SK-N-SH treated with all-trans-retinoic acid at 6 μM for 48 hours (cell line): ENCODE measurements around the gene POU6F2.

Source experiments
- ATAC-seq: fragments of 200-7000 bp; cut with Tn5 transposase; 3 replicates; pipeline ENCODE4 v1.9.1; 2020; ENCODE audit warnings: mild to moderate bottlenecking, moderate library complexity
- ARNTL ChIP-seq: fragments of 450-650 bp; formaldehyde crosslinking; IDR thresholded peaks from 2 replicates; pipeline ENCODE4 v1.5.0; 2020; ENCODE audit warnings: low read depth, mild to moderate bottlenecking, moderate library complexity, borderline replicate concordance
- CSDC2 ChIP-seq: fragments of 250-450 bp; sonication (Bioruptor Pico); IDR thresholded peaks from 2 replicates; pipeline ENCODE4 v1.5.0; 2020; ENCODE audit warnings: mild to moderate bottlenecking, moderate library complexity
- ESRRG ChIP-seq: fragments of 250-450 bp; sonication (Bioruptor Pico); IDR thresholded peaks from 2 replicates; pipeline ENCODE4 v1.6.1; 2021; ENCODE audit warnings: mild to moderate bottlenecking
- GLIS3 ChIP-seq: fragments of 250-450 bp; sonication (Bioruptor Pico); IDR thresholded peaks from 2 replicates; pipeline ENCODE4 v1.5.0; 2020; ENCODE audit warnings: mild to moderate bottlenecking, moderate library complexity
- ISL1 ChIP-seq: fragments of 250-450 bp; sonication (Bioruptor Pico); IDR thresholded peaks from 2 replicates; pipeline ENCODE4 v2.1.2; 2022; ENCODE audit warnings: mild to moderate bottlenecking, moderate library complexity
- OSR1 ChIP-seq: fragments of 250-450 bp; sonication (Bioruptor Pico); IDR thresholded peaks from 2 replicates; pipeline ENCODE4 v1.8.0; 2022; ENCODE audit warnings: moderate library complexity, mild to moderate bottlenecking, inconsistent platforms
- PPARA ChIP-seq: fragments of 250-450 bp; sonication (Bioruptor Pico); IDR thresholded peaks from 2 replicates; pipeline ENCODE4 v1.5.0; 2020; ENCODE audit warnings: mild to moderate bottlenecking, borderline replicate concordance
- RARB ChIP-seq: fragments of 250-450 bp; sonication (Bioruptor Pico); IDR thresholded peaks from 2 replicates; pipeline ENCODE4 v1.8.0; 2021; ENCODE audit warnings: mild to moderate bottlenecking, moderate library complexity
- SNAI2 ChIP-seq: fragments of 250-450 bp; sonication (Bioruptor Pico); IDR thresholded peaks from 2 replicates; pipeline ENCODE4 v1.5.0; 2020; ENCODE audit warnings: mild to moderate bottlenecking, moderate library complexity
- TOX ChIP-seq: fragments of 250-450 bp; sonication (Bioruptor Pico); IDR thresholded peaks from 2 replicates; pipeline ENCODE4 v1.8.0; 2021; ENCODE audit warnings: mild to moderate bottlenecking, moderate library complexity, borderline replicate concordance
- ZC3H10 ChIP-seq: fragments of 250-450 bp; sonication (Bioruptor Pico); IDR thresholded peaks from 2 replicates; pipeline ENCODE4 v1.5.1; 2021; ENCODE audit warnings: mild to moderate bottlenecking, moderate library complexity
- ZNF565 ChIP-seq: fragments of 450-650 bp; formaldehyde crosslinking; conservative IDR thresholded peaks from 2 replicates; pipeline ENCODE4 v1.5.0; 2020; ENCODE audit warnings: low read depth, mild to moderate bottlenecking, moderate library complexity
- ZNF70 ChIP-seq: fragments of 450-650 bp; formaldehyde crosslinking; IDR thresholded peaks from 2 replicates; pipeline ENCODE4 v1.5.0; 2020; ENCODE audit warnings: mild to moderate bottlenecking, moderate library complexity
- ZNF8 ChIP-seq: fragments of 450-650 bp; formaldehyde crosslinking; IDR thresholded peaks from 2 replicates; pipeline ENCODE4 v1.5.0; 2020; ENCODE audit warnings: mild to moderate bottlenecking, moderate library complexity
- TF ChIP-seq, protein P1 (sequence below): fragments of 250-450 bp; sonication (Bioruptor Pico); IDR thresholded peaks from 2 replicates; pipeline ENCODE4 v1.8.0; 2020; ENCODE audit warnings: mild to moderate bottlenecking, moderate library complexity, borderline replicate concordance
- TF ChIP-seq, protein P2 (sequence below): fragments of 250-450 bp; sonication (Bioruptor Pico); IDR thresholded peaks from 2 replicates; pipeline ENCODE4 v1.5.1; 2021; ENCODE audit warnings: mild to moderate bottlenecking, moderate library complexity
- TF ChIP-seq, protein P3 (sequence below): fragments of 250-450 bp; sonication (Bioruptor Pico); IDR thresholded peaks from 2 replicates; pipeline ENCODE4 v1.8.0; 2021; ENCODE audit warnings: low read depth, mild to moderate bottlenecking, moderate library complexity, borderline replicate concordance
- TF ChIP-seq, protein P4 (sequence below): fragments of 250-450 bp; sonication (Bioruptor Pico); IDR thresholded peaks from 2 replicates; pipeline ENCODE4 v1.5.0; 2020; ENCODE audit warnings: mild to moderate bottlenecking, moderate library complexity

POU6F2 gene

DNA sequence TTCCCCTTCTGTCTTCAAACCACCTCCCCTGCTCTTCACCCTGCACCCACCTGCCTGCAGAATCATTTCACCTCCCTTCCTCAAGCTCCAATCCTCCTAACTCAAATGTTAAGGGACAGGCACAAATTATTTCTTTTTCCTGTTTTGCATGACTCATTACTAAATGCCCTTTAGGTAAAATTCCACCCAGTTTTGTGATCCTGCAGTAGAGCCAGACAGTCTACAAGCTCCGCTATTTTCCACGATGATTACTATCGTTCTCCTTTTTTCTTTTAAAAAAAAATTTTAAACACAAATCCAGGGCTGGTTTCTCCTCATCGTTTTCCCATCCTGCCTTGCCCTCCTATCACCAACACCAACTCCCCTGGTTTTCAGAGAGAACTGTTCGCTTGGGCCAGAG, 401.7 kb downstream of the POU6F2 start:
- ATAC-seq = no peak
- TF ChIP-seq, protein P1, sequence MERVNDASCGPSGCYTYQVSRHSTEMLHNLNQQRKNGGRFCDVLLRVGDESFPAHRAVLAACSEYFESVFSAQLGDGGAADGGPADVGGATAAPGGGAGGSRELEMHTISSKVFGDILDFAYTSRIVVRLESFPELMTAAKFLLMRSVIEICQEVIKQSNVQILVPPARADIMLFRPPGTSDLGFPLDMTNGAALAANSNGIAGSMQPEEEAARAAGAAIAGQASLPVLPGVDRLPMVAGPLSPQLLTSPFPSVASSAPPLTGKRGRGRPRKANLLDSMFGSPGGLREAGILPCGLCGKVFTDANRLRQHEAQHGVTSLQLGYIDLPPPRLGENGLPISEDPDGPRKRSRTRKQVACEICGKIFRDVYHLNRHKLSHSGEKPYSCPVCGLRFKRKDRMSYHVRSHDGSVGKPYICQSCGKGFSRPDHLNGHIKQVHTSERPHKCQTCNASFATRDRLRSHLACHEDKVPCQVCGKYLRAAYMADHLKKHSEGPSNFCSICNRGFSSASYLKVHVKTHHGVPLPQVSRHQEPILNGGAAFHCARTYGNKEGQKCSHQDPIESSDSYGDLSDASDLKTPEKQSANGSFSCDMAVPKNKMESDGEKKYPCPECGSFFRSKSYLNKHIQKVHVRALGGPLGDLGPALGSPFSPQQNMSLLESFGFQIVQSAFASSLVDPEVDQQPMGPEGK (CRISPR knock-in tag) = no peak
- no peak for TF ChIP-seq TOX (CRISPR knock-in tag)
- no peak for TF ChIP-seq RARB

DNA sequence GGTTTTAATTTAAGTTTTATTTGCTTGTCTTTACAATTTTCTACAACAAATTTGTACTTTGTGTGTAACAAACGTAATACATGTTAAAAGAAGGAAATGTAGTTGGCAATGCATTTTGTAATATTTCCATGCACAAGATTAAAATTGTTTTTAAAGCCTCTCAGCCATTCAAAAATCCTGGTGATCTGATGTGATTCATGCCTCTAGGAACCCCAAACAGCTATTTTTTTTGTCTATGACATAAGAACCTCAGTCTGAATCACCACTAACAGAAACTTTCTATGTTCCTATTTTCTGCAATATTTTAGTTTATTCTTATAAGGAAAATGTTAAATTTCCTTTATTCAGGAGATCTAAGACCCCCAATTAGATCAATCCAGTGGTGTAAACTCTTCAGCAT, 405.4 kb downstream of the POU6F2 start:
- TF ChIP-seq, protein P2, sequence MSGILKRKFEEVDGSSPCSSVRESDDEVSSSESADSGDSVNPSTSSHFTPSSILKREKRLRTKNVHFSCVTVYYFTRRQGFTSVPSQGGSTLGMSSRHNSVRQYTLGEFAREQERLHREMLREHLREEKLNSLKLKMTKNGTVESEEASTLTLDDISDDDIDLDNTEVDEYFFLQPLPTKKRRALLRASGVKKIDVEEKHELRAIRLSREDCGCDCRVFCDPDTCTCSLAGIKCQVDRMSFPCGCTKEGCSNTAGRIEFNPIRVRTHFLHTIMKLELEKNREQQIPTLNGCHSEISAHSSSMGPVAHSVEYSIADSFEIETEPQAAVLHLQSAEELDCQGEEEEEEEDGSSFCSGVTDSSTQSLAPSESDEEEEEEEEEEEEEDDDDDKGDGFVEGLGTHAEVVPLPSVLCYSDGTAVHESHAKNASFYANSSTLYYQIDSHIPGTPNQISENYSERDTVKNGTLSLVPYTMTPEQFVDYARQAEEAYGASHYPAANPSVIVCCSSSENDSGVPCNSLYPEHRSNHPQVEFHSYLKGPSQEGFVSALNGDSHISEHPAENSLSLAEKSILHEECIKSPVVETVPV = no peak
- TF ChIP-seq ESRRG (CRISPR knock-in tag) (no peak), ZNF8 (CRISPR knock-in tag) (no peak), GLIS3 (CRISPR knock-in tag) (no peak), ISL1 (CRISPR knock-in tag) (no peak), RARB (no peak), ZNF70 (CRISPR knock-in tag) (no peak), ZC3H10 (CRISPR knock-in tag) (no peak), PPARA (CRISPR knock-in tag) (no peak), OSR1 (CRISPR knock-in tag) (no peak), CSDC2 (CRISPR knock-in tag) (no peak), ARNTL (CRISPR knock-in tag) (no peak), SNAI2 (no peak), TOX (CRISPR knock-in tag) (no peak)
- TF ChIP-seq, protein P3, sequence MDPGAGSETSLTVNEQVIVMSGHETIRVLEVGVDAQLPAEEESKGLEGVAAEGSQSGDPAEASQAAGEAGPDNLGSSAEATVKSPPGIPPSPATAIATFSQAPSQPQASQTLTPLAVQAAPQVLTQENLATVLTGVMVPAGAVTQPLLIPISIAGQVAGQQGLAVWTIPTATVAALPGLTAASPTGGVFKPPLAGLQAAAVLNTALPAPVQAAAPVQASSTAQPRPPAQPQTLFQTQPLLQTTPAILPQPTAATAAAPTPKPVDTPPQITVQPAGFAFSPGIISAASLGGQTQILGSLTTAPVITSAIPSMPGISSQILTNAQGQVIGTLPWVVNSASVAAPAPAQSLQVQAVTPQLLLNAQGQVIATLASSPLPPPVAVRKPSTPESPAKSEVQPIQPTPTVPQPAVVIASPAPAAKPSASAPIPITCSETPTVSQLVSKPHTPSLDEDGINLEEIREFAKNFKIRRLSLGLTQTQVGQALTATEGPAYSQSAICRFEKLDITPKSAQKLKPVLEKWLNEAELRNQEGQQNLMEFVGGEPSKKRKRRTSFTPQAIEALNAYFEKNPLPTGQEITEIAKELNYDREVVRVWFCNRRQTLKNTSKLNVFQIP = no peak
- TF ChIP-seq, protein P4, sequence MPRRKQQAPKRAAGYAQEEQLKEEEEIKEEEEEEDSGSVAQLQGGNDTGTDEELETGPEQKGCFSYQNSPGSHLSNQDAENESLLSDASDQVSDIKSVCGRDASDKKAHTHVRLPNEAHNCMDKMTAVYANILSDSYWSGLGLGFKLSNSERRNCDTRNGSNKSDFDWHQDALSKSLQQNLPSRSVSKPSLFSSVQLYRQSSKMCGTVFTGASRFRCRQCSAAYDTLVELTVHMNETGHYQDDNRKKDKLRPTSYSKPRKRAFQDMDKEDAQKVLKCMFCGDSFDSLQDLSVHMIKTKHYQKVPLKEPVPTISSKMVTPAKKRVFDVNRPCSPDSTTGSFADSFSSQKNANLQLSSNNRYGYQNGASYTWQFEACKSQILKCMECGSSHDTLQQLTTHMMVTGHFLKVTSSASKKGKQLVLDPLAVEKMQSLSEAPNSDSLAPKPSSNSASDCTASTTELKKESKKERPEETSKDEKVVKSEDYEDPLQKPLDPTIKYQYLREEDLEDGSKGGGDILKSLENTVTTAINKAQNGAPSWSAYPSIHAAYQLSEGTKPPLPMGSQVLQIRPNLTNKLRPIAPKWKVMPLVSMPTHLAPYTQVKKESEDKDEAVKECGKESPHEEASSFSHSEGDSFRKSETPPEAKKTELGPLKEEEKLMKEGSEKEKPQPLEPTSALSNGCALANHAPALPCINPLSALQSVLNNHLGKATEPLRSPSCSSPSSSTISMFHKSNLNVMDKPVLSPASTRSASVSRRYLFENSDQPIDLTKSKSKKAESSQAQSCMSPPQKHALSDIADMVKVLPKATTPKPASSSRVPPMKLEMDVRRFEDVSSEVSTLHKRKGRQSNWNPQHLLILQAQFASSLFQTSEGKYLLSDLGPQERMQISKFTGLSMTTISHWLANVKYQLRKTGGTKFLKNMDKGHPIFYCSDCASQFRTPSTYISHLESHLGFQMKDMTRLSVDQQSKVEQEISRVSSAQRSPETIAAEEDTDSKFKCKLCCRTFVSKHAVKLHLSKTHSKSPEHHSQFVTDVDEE = no peak
- TF ChIP-seq, protein P1 (CRISPR knock-in tag) = no peak
- TF ChIP-seq, all 23 proteins: peak for 0
- ATAC-seq = no peak

DNA sequence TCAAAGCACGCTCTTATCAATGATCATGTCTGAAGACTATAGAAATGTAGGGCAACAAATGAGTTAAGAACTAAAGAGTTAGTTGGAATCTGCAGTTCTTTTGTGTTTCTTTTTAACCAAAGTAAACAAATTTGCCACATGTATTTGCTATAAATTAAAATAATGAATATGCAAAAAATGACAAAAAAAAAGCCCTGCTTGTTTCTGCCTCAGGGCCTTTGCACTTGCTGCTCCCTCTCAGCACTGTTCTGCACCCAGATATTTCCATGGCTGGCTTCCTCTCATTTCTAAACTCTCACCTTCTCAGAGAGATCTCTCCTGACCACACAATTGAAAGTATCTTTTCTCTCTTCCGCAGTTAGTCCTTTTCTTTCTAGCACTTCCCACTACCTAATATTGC, 406.7 kb downstream of the POU6F2 start:
- no peak for ATAC-seq
- TF ChIP-seq ARNTL (CRISPR knock-in tag) = no peak
- TF ChIP-seq, all 23 proteins: peak for 0

DNA sequence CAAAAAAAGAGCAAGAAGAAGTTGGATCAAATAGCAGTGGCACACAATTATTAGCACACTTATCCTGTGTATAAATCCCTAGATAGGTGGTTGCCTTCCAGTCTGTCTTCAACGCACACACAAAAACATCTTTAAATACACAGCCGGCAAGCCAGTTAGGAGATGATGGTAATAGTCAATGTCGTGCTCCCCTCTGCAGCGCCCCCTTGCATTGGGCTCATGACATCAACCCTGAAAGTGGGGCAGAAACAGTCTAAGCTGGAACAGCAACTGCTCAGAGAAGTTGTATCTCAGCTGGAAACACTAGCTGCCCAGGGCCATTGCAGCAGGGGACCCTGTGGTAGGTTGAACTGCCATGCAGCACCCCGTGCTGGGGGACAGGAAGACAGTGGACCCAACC, 409.0 kb downstream of the POU6F2 start:
- ATAC-seq = no peak
- no peak for TF ChIP-seq ARNTL (CRISPR knock-in tag)
- TF ChIP-seq, protein P1 (CRISPR knock-in tag) = no peak
- no peak for TF ChIP-seq PPARA (CRISPR knock-in tag)
- TF ChIP-seq, protein P4 = no peak
- no peak for TF ChIP-seq ZC3H10 (CRISPR knock-in tag)
- no peak for TF ChIP-seq OSR1 (CRISPR knock-in tag)
- TF ChIP-seq ZNF565 (CRISPR knock-in tag) = no peak
- TF ChIP-seq RARB = no peak
- TF ChIP-seq, protein P3 = no peak
- no peak for TF ChIP-seq ESRRG (CRISPR knock-in tag)
- TF ChIP-seq GLIS3 (CRISPR knock-in tag) = no peak
- no peak for TF ChIP-seq SNAI2
- no peak for TF ChIP-seq ZNF70 (CRISPR knock-in tag)
